ENCODE data around the gene EML6. TPM values are rescaled to one million over a fixed set of nuclear protein-coding genes. Genes with fewer than 3 reads are reported as not detected.

EML6 gene
- total and polyA plus RNA-seq, 2 of the 13 experiments (the other 11 are each of a cell fraction or from before 2014, with no cell fraction given) = 17.2 to 32.4 TPM

DNA sequence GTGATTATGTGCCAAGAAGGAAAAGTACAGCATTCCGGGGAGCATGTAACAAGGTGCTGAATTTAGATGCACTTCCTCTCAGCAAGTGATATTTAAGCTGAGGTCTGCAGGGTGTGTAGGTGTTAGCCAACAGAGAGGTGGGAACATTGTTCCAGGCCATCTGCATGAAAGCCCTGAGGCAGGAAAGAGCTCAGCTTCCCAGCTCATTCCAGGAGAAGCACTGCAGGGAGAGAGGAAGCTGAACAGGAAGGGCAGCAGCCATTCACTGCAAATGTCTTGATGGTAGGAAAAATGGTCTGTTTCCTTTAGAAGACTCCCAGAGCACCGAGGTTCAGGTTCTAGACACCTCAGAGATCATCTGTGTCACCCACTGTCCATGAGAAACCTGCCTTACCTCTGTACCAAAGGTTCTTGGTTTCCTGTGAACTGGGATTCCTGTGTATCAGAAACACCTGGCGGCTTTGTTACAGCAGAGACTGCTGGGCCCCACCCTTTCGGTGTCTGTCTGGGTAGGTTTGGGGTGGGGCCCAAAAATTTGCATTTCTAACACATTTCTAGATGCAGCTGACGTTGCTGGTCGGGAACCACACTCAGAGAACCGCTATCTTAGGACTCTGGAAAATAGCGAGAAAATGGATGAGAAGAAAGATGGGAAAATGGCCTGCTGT lies 242.8 kb downstream of the EML6 start (continued):
- TF ChIP-seq, protein P1, sequence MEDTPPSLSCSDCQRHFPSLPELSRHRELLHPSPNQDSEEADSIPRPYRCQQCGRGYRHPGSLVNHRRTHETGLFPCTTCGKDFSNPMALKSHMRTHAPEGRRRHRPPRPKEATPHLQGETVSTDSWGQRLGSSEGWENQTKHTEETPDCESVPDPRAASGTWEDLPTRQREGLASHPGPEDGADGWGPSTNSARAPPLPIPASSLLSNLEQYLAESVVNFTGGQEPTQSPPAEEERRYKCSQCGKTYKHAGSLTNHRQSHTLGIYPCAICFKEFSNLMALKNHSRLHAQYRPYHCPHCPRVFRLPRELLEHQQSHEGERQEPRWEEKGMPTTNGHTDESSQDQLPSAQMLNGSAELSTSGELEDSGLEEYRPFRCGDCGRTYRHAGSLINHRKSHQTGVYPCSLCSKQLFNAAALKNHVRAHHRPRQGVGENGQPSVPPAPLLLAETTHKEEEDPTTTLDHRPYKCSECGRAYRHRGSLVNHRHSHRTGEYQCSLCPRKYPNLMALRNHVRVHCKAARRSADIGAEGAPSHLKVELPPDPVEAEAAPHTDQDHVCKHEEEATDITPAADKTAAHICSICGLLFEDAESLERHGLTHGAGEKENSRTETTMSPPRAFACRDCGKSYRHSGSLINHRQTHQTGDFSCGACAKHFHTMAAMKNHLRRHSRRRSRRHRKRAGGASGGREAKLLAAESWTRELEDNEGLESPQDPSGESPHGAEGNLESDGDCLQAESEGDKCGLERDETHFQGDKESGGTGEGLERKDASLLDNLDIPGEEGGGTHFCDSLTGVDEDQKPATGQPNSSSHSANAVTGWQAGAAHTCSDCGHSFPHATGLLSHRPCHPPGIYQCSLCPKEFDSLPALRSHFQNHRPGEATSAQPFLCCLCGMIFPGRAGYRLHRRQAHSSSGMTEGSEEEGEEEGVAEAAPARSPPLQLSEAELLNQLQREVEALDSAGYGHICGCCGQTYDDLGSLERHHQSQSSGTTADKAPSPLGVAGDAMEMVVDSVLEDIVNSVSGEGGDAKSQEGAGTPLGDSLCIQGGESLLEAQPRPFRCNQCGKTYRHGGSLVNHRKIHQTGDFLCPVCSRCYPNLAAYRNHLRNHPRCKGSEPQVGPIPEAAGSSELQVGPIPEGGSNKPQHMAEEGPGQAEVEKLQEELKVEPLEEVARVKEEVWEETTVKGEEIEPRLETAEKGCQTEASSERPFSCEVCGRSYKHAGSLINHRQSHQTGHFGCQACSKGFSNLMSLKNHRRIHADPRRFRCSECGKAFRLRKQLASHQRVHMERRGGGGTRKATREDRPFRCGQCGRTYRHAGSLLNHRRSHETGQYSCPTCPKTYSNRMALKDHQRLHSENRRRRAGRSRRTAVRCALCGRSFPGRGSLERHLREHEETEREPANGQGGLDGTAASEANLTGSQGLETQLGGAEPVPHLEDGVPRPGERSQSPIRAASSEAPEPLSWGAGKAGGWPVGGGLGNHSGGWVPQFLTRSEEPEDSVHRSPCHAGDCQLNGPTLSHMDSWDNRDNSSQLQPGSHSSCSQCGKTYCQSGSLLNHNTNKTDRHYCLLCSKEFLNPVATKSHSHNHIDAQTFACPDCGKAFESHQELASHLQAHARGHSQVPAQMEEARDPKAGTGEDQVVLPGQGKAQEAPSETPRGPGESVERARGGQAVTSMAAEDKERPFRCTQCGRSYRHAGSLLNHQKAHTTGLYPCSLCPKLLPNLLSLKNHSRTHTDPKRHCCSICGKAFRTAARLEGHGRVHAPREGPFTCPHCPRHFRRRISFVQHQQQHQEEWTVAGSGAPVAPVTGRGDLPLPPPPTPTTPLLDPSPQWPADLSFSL (CRISPR knock-in tag; IDR thresholded peaks at IDR 0.05) = no peak
- TF ChIP-seq, protein P2, sequence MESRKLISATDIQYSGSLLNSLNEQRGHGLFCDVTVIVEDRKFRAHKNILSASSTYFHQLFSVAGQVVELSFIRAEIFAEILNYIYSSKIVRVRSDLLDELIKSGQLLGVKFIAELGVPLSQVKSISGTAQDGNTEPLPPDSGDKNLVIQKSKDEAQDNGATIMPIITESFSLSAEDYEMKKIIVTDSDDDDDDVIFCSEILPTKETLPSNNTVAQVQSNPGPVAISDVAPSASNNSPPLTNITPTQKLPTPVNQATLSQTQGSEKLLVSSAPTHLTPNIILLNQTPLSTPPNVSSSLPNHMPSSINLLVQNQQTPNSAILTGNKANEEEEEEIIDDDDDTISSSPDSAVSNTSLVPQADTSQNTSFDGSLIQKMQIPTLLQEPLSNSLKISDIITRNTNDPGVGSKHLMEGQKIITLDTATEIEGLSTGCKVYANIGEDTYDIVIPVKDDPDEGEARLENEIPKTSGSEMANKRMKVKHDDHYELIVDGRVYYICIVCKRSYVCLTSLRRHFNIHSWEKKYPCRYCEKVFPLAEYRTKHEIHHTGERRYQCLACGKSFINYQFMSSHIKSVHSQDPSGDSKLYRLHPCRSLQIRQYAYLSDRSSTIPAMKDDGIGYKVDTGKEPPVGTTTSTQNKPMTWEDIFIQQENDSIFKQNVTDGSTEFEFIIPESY (CRISPR knock-in tag; IDR thresholded peaks at IDR 0.05) = no peak
- TF ChIP-seq PCBP2 (optimal IDR thresholded peaks at IDR 0.05; ENCODE audit: low read depth, low read length, poor library complexity, severe bottlenecking) (no peak), NBN (conservative IDR thresholded peaks at IDR 0.05) (no peak), ZNF484 (CRISPR knock-in tag; IDR thresholded peaks at IDR 0.05; ENCODE audit: borderline replicate concordance, low read depth) (no peak), ZKSCAN1 (IDR thresholded peaks at IDR 0.05; ENCODE audit: low read length) (no peak), THYN1 (CRISPR knock-in tag; IDR thresholded peaks at IDR 0.05; ENCODE audit: borderline replicate concordance, low read depth) (no peak)
- TF ChIP-seq, protein P3, sequence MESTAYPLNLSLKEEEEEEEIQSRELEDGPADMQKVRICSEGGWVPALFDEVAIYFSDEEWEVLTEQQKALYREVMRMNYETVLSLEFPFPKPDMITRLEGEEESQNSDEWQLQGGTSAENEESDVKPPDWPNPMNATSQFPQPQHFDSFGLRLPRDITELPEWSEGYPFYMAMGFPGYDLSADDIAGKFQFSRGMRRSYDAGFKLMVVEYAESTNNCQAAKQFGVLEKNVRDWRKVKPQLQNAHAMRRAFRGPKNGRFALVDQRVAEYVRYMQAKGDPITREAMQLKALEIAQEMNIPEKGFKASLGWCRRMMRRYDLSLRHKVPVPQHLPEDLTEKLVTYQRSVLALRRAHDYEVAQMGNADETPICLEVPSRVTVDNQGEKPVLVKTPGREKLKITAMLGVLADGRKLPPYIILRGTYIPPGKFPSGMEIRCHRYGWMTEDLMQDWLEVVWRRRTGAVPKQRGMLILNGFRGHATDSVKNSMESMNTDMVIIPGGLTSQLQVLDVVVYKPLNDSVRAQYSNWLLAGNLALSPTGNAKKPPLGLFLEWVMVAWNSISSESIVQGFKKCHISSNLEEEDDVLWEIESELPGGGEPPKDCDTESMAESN (CRISPR knock-in tag; conservative IDR thresholded peaks at IDR 0.05) = no peak
